PC-3 (cell line): ENCODE results near the gene MIDN.

Source experiments
- EZH2 ChIP-seq: fragments of 300-600 bp; sonication (generic); IDR thresholded peaks from one replicate; pipeline ENCODE4 v1.6.1; 2017; ENCODE audit warnings: antibody characterized with exemption, mild to moderate bottlenecking, low read length; ENCODE audit not compliant: unreplicated experiment
- TF ChIP-seq, protein P1 (sequence below): fragments of 300-600 bp; sonication (generic); conservative IDR thresholded peaks from 2 replicates; pipeline ENCODE4 v1.5.1; 2017; ENCODE audit warnings: antibody characterized with exemption, low read depth, mild to moderate bottlenecking, low read length

DNA sequence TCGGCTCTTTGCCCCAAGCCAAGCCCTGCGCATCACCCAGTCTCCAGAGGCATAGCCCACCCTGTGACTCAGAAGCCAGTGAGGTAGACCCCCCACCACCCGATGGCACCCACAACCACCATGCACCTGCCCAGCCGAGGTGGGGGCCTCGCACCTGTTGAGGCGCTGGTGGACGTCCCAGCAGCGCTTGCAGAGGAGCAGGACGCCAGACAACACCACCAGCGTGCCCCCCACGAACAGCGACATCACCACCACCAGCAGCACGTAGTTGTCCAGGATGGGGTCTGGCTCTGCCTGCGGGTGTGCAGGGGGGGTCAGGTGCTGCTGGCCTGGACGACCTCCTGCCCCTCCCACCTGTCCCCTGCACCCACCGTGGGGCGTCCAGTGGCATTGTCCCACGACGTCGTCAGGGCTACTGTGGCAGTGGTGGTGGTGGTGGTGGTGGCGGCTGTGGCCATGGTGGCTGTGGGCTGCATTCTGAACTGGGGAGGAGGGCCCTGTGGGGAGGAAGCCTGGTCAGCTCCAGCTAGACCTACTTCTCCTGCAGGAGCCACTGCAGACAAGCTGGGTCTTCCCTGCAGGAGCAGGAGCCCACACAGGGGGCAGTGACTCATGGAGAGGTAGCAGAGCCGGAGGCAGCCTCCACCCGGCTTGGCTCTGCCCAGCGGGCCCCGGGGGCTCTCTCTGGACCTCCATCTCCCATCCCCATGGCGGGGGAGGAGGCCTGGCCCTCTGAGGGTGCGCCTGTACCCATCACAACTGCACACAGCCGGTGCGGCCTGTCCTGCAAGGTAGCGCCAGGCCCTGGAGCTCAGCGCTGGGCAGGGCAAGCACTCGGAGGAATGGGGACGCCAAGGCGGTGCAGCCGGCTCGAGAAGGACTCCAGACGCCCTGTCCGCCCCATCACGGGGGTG, 12.5 kb upstream of the MIDN start:
- TF ChIP-seq, protein P1, sequence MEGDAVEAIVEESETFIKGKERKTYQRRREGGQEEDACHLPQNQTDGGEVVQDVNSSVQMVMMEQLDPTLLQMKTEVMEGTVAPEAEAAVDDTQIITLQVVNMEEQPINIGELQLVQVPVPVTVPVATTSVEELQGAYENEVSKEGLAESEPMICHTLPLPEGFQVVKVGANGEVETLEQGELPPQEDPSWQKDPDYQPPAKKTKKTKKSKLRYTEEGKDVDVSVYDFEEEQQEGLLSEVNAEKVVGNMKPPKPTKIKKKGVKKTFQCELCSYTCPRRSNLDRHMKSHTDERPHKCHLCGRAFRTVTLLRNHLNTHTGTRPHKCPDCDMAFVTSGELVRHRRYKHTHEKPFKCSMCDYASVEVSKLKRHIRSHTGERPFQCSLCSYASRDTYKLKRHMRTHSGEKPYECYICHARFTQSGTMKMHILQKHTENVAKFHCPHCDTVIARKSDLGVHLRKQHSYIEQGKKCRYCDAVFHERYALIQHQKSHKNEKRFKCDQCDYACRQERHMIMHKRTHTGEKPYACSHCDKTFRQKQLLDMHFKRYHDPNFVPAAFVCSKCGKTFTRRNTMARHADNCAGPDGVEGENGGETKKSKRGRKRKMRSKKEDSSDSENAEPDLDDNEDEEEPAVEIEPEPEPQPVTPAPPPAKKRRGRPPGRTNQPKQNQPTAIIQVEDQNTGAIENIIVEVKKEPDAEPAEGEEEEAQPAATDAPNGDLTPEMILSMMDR = no peak
- no peak for TF ChIP-seq EZH2
